Amniotic epithelial cell (primary cell): Measurements from ENCODE around the gene LDLRAD4.

Experiments used
- DNase-seq: peaks from one replicate; pipeline ENCODE4 v3.0.0-alpha.2; 2010; ENCODE audit warnings: low read depth

LDLRAD4 gene

GRCh38 chr18:13616525-13617035 lies 398.0 kb downstream of the LDLRAD4 start:
- DNase-seq: no peak

GRCh38 chr18:13617826-13618515 lies 399.4 kb downstream of the LDLRAD4 start:
- DNase-seq: no peak

GRCh38 chr18:13618760-13619438 lies 400.3 kb downstream of the LDLRAD4 start:
- no peak for DNase-seq

- DNase-seq: no peak
Measured at GRCh38 chr18:13619505-13620205, 401.1 kb downstream of the LDLRAD4 start.

- DNase-seq: no peak
Measured at GRCh38 chr18:13620206-13620672, 401.7 kb downstream of the LDLRAD4 start.

GRCh38 chr18:13620818-13621445 lies 402.4 kb downstream of the LDLRAD4 start:
- DNase-seq: no peak

- DNase-seq: no peak
Measured at GRCh38 chr18:13621446-13621849, 402.9 kb downstream of the LDLRAD4 start.

- DNase-seq: no peak
Measured at GRCh38 chr18:13621886-13622619, 403.5 kb downstream of the LDLRAD4 start.

- DNase-seq: no peak
Measured at GRCh38 chr18:13622751-13623150, 404.2 kb downstream of the LDLRAD4 start.

GRCh38 chr18:13623348-13623747 lies 404.8 kb downstream of the LDLRAD4 start:
- DNase-seq: no peak

GRCh38 chr18:13623871-13624270 lies 405.3 kb downstream of the LDLRAD4 start:
- DNase-seq: no peak

GRCh38 chr18:13624563-13625237 lies 406.1 kb downstream of the LDLRAD4 start:
- DNase-seq: no peak

GRCh38 chr18:13625355-13625754 lies 406.8 kb downstream of the LDLRAD4 start:
- DNase-seq: no peak

GRCh38 chr18:13625843-13626543 lies 407.4 kb downstream of the LDLRAD4 start:
- no peak for DNase-seq

GRCh38 chr18:13626544-13626908 lies 408.0 kb downstream of the LDLRAD4 start:
- no peak for DNase-seq

- no peak for DNase-seq
Measured at GRCh38 chr18:13627639-13628038, 409.1 kb downstream of the LDLRAD4 start.

GRCh38 chr18:13628211-13628610 lies 409.7 kb downstream of the LDLRAD4 start:
- DNase-seq: no peak

GRCh38 chr18:13629841-13630715 lies 411.5 kb downstream of the LDLRAD4 start:
- peak; percentile 46 for DNase-seq

GRCh38 chr18:13630716-13631268 lies 412.2 kb downstream of the LDLRAD4 start:
- DNase-seq: no peak
